GM10266 (cell line): ENCODE measurements around the gene NUP42.
"Not testable (repeated sequence)": the region's sequence is repeated elsewhere in the genome, so short reads cannot be mapped to it uniquely, and the experiment has no call there.

ENCODE experiments used
- DNase-seq: peaks from one replicate; pipeline ENCODE4 v3.0.0; 2012; ENCODE audit errors: extremely low spot score
- TF ChIP-seq, protein P1 (sequence below): IDR thresholded peaks from 2 replicates; pipeline ENCODE4 v1.5.1; 2012; ENCODE audit warnings: mild to moderate bottlenecking, low read depth; ENCODE audit not compliant: control insufficient read depth, insufficient read depth; ENCODE audit errors: missing control alignments

The NUP42 gene

DNA sequence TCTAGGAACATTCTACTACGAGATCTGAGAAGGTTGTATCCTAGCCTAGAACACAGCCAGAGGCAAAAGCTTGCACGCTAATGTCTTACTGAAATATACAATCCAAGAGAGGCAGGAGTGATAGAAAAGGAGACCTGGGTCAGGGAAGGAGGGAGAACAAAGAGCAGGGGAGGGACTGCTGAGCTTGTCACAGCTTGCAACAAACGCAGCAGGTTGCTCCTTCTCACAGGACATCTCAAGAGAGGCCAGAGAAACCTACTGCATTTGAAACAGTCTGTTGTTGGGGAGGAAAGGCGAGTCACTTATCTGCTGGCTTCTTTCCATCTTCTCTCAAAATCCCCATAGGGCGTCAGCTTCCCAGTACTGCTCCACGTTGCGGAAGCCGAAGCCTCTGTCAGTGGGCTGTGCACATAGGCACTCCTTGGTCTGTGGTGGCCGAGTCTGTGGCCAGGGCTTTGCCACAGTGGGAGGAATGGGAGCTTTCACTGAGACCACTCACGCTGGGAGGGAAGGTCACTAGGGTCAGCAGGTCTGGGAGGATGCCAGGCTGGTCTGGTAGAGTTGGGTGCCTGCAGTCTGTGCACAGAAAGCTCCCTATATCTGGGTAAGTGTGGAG, 39.0 kb downstream of the NUP42 start:
- TF ChIP-seq, protein P1, sequence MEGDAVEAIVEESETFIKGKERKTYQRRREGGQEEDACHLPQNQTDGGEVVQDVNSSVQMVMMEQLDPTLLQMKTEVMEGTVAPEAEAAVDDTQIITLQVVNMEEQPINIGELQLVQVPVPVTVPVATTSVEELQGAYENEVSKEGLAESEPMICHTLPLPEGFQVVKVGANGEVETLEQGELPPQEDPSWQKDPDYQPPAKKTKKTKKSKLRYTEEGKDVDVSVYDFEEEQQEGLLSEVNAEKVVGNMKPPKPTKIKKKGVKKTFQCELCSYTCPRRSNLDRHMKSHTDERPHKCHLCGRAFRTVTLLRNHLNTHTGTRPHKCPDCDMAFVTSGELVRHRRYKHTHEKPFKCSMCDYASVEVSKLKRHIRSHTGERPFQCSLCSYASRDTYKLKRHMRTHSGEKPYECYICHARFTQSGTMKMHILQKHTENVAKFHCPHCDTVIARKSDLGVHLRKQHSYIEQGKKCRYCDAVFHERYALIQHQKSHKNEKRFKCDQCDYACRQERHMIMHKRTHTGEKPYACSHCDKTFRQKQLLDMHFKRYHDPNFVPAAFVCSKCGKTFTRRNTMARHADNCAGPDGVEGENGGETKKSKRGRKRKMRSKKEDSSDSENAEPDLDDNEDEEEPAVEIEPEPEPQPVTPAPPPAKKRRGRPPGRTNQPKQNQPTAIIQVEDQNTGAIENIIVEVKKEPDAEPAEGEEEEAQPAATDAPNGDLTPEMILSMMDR = no peak
- no peak for DNase-seq

DNA sequence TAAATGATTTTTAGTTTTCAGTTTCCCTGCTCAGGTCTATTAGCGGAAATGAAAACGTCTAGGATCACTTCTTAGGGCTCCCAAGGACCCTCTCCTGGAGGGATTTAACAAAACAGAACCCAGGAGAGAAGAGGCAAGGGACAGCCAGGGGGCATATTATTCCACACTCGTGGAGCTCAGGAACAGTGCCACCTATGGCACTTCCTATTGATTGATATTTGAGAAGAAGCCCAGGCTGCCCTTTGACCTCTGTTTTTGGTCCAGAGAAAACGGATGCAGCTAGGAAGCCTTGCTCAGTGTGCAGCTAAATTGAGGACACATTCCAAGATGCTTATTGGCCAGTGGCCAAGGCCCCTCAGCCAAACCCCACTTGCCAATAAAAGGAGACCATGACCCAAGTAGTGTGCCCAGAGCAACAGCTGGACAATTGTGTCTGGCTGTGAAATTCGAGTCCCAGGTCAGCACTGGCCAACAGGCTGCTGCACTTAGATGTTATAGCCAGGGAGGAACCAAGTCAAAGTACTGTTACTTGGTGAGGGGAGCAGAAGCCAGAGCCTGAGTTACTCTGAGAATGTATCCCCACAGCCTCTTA, 40.7 kb downstream of the NUP42 start:
- DNase-seq = no peak
- TF ChIP-seq, protein P1 = no peak

DNA sequence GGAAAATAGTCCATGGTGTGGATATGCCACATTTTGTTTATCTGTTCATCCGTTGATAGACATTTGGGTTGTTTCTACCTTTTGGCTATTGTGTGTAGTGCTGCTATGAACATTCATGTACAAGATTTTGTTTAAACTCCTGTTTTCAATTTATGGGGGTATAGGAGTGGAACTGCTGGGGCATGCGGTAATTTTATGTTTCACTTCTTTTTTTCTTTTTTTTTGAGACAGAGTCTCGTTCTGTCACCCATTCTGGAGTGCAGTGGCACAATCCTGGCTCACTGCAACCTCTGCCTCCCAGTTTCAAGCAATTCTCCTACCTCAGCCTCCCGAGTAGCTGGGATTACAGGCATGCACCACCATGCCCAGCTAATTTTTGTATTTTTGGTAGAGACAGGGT, 42.5 kb downstream of the NUP42 start:
- DNase-seq = not testable (repeated sequence)

DNA sequence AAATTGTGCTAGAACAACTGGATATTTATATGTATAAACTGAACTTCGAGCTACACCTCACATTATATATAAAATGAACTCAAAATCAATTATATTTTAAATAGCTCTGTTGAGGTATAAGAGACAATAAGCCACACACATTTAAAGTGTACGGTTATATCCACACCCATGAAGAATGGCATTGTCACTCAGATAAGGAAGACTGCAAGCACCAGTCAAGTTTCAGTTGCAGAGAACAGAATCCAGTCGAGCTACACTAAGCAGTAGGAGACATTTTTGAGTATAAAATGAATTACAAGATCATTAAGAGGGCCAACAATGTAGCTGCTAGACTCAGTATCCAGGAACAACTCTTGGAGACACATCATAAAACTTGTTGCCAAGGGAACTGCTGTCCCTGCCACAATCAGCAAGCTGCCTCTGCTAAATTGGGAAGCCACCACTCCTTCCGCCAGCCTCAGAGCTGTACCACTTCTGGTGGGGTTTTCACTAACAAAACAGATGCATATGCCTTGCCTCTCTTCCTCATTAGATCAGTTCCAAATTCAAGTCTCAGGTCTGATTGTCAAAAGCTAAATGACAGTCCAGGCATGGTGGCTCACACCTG, 45.1 kb downstream of the NUP42 start:
- TF ChIP-seq, protein P1 = no peak
- DNase-seq = no peak

DNA sequence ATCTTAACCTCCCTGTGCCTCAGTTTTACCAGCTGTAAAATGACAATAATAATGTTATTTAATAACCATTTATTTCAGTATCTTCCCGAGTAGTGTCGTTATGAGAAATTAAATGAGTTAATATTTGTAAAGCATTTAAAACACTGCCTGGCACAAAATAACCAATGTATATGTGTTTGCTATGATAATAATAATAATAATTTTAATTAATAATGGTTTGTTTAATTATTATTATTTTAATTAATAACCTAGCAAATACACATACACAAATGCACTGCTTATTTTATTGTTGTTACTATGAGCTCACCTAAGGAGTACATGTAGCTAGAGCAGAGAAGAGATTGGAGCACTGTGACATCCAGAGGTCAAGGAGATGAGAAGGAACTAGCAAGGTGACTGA, 46.6 kb downstream of the NUP42 start:
- TF ChIP-seq, protein P1 = no peak
- no peak for DNase-seq

DNA sequence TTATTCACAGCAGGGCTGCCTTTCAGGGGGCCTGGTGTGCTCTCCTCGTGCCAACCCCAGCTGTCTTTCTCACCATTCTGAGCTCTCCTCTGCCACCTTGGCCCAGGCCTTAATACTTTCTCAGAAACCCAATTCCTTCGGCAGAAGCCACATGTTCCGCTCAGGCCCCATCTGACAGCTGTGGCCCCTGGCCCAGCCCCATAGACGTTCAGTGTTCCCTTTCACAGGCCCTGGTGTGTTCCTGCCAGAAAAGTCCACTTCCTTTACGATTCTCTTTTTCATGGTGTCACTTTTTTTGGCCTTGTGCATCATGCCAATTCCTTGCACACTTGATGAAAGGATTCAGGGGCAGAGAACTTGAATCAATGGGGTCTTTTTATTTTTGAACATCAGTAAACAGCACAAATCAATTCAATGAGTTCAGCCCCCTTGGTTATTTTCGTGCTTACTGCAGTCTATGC, 48.8 kb downstream of the NUP42 start:
- TF ChIP-seq, protein P1 = no peak
- DNase-seq = no peak

DNA sequence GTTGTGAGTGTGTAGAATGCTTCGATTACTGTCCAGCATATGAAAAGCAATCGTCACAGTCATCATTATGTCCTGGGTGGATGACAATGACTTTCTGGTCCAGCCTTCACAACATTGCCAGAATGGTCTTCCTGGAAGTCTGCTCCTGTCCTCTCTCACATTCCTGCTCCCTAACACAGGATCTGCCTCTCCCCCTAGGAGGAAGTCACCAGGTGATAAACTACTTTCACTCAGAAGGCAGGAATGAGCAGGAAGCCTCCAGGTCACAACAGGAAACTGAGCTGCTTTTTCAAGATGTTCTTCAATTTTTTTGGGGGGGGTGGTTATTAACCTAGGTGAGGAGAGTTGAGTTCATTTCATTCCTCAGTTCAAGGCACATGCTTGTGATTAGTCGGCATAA, 51.1 kb downstream of the NUP42 start:
- TF ChIP-seq, protein P1 = no peak

More for the DNA sequence above, 51.1 kb downstream of the NUP42 start:
- no peak for DNase-seq
